Measurements from ENCODE around the gene KRTAP5-1. TPM values are rescaled to one million over a fixed set of nuclear protein-coding genes. Genes with fewer than 3 reads are reported as not detected.

KRTAP5-1 gene
- polyA plus RNA-seq, 3 donors: not detected

GRCh38 chr11:1573903-1574237, 11.2 kb downstream of the KRTAP5-1 start:
- H3K27me3 ChIP-seq (ENCODE audit: control insufficient read depth in 2 of 2, insufficient read depth in 2 of 2, low read length in 2 of 2): peaks cover 27 to 57% of the 10 kb centered on the region in 2 donors
- 8% methylated on average over 7 of the region's 7 CpGs for WGBS (ENCODE audit: insufficient coverage)
- H3K27ac Mint-ChIP-seq: no peak overlapping the region
- intact Hi-C loops (cut with micrococcal nuclease): loop anchor here (5.0 to 10.0 kb wide), 3 partner anchors 262 to 372 kb away; no protein-coding TSS in a partner anchor
- no peak overlapping the region for H2AFZ ChIP-seq (ENCODE audit: insufficient read depth, low read depth, low read length, poor library complexity, severe bottlenecking)
- H3K4me2 ChIP-seq (replicated peaks; ENCODE audit: extremely low read depth, low read length, poor library complexity, severe bottlenecking): peak overlapping the region; percentile 60
- peak overlapping the region in 1 of 3 experiments; percentile 50 for H3K4me3 ChIP-seq (replicated peaks in 1 of 3; ENCODE audit: low read depth in 2 of 3, low read length in 3 of 3)
- DNase-seq: no peak
- no peak for TF ChIP-seq CTCF (IDR thresholded peaks at IDR 0.05)
- H3K9ac ChIP-seq (ENCODE audit: insufficient read depth, low read length, poor library complexity, severe bottlenecking): no peak overlapping the region
- H3K36me3 Mint-ChIP-seq: no peaks in the 10 kb centered on the region
- no peak overlapping the region for H3K27ac ChIP-seq (ENCODE audit: low read depth in 1 of 2, low read length in 2 of 2)
- H3K4me3 Mint-ChIP-seq: peak overlapping the region; percentile 45 to 72
- H3K4me1 Mint-ChIP-seq: no peaks in the 10 kb centered on the region
- H3K4me1 ChIP-seq (ENCODE audit: control insufficient read depth in 1 of 2, insufficient read depth in 2 of 2, low read length in 2 of 2): peaks cover 6 to 24% of the 10 kb centered on the region in 2 donors
- no peaks in the 10 kb centered on the region for H4K20me1 ChIP-seq (ENCODE audit: insufficient read depth, low read length)
- peaks cover 12 to 20% of the 10 kb centered on the region in 2 donors for H3K9me3 ChIP-seq (replicated peaks in 1 of 2; ENCODE audit: control insufficient read depth in 1 of 2, insufficient read depth in 1 of 2, low read length in 2 of 2)
- peaks cover 8 to 19% (median 15%) of the 10 kb centered on the region in 7 donors for H3K9me3 Mint-ChIP-seq
- no peaks in the 10 kb centered on the region for H3K79me2 ChIP-seq (ENCODE audit: insufficient read depth, low read length)
- no peaks in the 10 kb centered on the region for H3K36me3 ChIP-seq (replicated peaks in 1 of 2; ENCODE audit: control insufficient read depth in 1 of 2, insufficient read depth in 2 of 2, low read length in 2 of 2)
- H3K27me3 Mint-ChIP-seq (ENCODE audit: low read depth in 3 of 3): peaks cover 61 to 75% (median 63%) of the 10 kb centered on the region in 3 donors

- Histone ChIP-seq H2AFZ (ENCODE audit: insufficient read depth, low read depth, low read length, poor library complexity, severe bottlenecking) (peak overlapping the region; percentile 65), H3K36me3 (replicated peaks in 1 of 2; ENCODE audit: control insufficient read depth in 1 of 2, insufficient read depth in 2 of 2, low read length in 2 of 2) (no peaks in the 10 kb centered on the region), H3K27me3 (ENCODE audit: control insufficient read depth in 2 of 2, insufficient read depth in 2 of 2, low read length in 2 of 2) (peaks cover 27 to 61% of the 10 kb centered on the region in 2 donors), H3K9me3 (replicated peaks in 1 of 2; ENCODE audit: control insufficient read depth in 1 of 2, insufficient read depth in 1 of 2, low read length in 2 of 2) (peaks cover 6 to 14% of the 10 kb centered on the region in 2 donors), H3K4me1 (ENCODE audit: control insufficient read depth in 1 of 2, insufficient read depth in 2 of 2, low read length in 2 of 2) (peaks cover 6 to 24% of the 10 kb centered on the region in 2 donors), H3K27ac (ENCODE audit: low read depth in 1 of 2, low read length in 2 of 2) (no peak overlapping the region), H3K79me2 (ENCODE audit: insufficient read depth, low read length) (no peaks in the 10 kb centered on the region), H3K4me3 (replicated peaks in 1 of 3; ENCODE audit: low read depth in 2 of 3, low read length in 3 of 3) (no peak overlapping the region), H3K4me2 (replicated peaks; ENCODE audit: extremely low read depth, low read length, poor library complexity, severe bottlenecking) (peak overlapping the region; percentile 68), H3K9ac (ENCODE audit: insufficient read depth, low read length, poor library complexity, severe bottlenecking) (no peak overlapping the region), H4K20me1 (ENCODE audit: insufficient read depth, low read length) (no peaks in the 10 kb centered on the region)
- intact Hi-C loops (cut with micrococcal nuclease): loop anchor here (5.0 to 10.0 kb wide), 3 partner anchors 261 to 371 kb away; no protein-coding TSS in a partner anchor
- H3K27ac Mint-ChIP-seq: peak overlapping the region in 3 of 7 donors; percentile 30 to 65 (median 58)
- H3K9me3 Mint-ChIP-seq: peaks cover 3 to 14% (median 9%) of the 10 kb centered on the region in 7 donors
- DNase-seq: no peak
- peak overlapping the region; percentile 45 to 72 for H3K4me3 Mint-ChIP-seq
- peaks cover 62 to 78% (median 66%) of the 10 kb centered on the region in 3 donors for H3K27me3 Mint-ChIP-seq (ENCODE audit: low read depth in 3 of 3)
- 6% methylated on average over 21 of the region's 37 CpGs for WGBS (ENCODE audit: insufficient coverage)
- H3K36me3 Mint-ChIP-seq: no peaks in the 10 kb centered on the region
- TF ChIP-seq CTCF (IDR thresholded peaks at IDR 0.05): no peak
- H3K4me1 Mint-ChIP-seq: no peaks in the 10 kb centered on the region
These were observed 11.8 kb downstream of the KRTAP5-1 start for GRCh38 chr11:1573077-1573902.

All from CD14-positive monocyte (primary cell).